ENCODE results near the gene FAM200B.

GRCh38 chr4:15702941-15703403, 21.3 kb downstream of the FAM200B start, which contains the start of gene BST1:
- TF ChIP-seq CTCF (IDR thresholded peaks at IDR 0.05) (no peak), POLR2A (IDR thresholded peaks at IDR 0.05) (no peak)
